IMR-90 (cell line): ENCODE measurements around the gene NEO1. TPM values are rescaled to one million over a fixed set of nuclear protein-coding genes. Genes with fewer than 3 reads are reported as not detected.

Source experiments
- ATAC-seq: fragments of 200-7000 bp; cut with Tn5 transposase; 2 replicates; pipeline ENCODE4 v1.9.1; 2020; ENCODE audit warnings: low read depth, mild to moderate bottlenecking, moderate library complexity
- BruUV-seq: library from RNA; stranded (reverse); fragments of 400-500 nt; replicated peaks from 2 replicates; lab custom pipeline; 2021; lab: Mats Ljungman, UMichigan
- CTCF ChIA-PET: fragments of 300-600 bp; formaldehyde crosslinking; extraction: SDS; loops from one replicate; lab custom pipeline; 2021; ENCODE audit warnings: antibody characterized with exemption; lab: Yijun Ruan, JAX
- POLR2A ChIA-PET: fragments of 300-600 bp; sonication (Branson Sonifier 250); formaldehyde crosslinking; loops from one replicate; lab custom pipeline; 2022; ENCODE audit warnings: antibody characterized with exemption; ENCODE audit not compliant: unreplicated experiment; lab: Charles Lee
- DNase-seq: peaks from one replicate; pipeline ENCODE4 v3.0.0; 2013
- H2AFZ ChIP-seq: replicated peaks from 2 replicates; pipeline ENCODE3; 2013; ENCODE audit warnings: low read length, mild to moderate bottlenecking; ENCODE audit not compliant: poor library complexity
- H2AK5ac ChIP-seq: 2 replicates; pipeline ENCODE4 v1.6.1; 2013; ENCODE audit warnings: low read depth, low read length, inconsistent platforms
- H2AK9ac ChIP-seq: replicated peaks from 2 replicates; pipeline ENCODE3; 2013; ENCODE audit warnings: mild to moderate bottlenecking, low read depth, low read length, moderate library complexity; ENCODE audit not compliant: poor library complexity
- H2BK120ac ChIP-seq: 2 replicates; pipeline ENCODE4 v1.6.1; 2013; ENCODE audit warnings: low read depth, low read length, inconsistent platforms
- H2BK15ac ChIP-seq: 3 replicates; pipeline ENCODE4 v1.6.1; 2013; ENCODE audit warnings: low read depth, low read length, inconsistent platforms
- H2BK20ac ChIP-seq: 2 replicates; pipeline ENCODE4 v1.6.1; 2013; ENCODE audit warnings: low read depth, mild to moderate bottlenecking, inconsistent platforms, low read length, moderate library complexity
- H2BK5ac ChIP-seq: 2 replicates; pipeline ENCODE4 v1.6.1; 2013; ENCODE audit warnings: mild to moderate bottlenecking, low read depth, low read length, inconsistent platforms; ENCODE audit not compliant: poor library complexity, severe bottlenecking
- H3K14ac ChIP-seq: replicated peaks from 2 replicates; pipeline ENCODE4 v1.6.1; 2013; ENCODE audit warnings: low read depth, low read length, inconsistent platforms
- H3K18ac ChIP-seq: 2 replicates; pipeline ENCODE4 v1.6.1; 2013; ENCODE audit warnings: low read depth, low read length, control low read depth
- H3K23ac ChIP-seq: 2 replicates; pipeline ENCODE4 v1.6.1; 2013; ENCODE audit warnings: low read depth, low read length, inconsistent platforms
- H3K27ac ChIP-seq: 2 replicates; pipeline ENCODE4 v1.5.1; 2013; ENCODE audit warnings: mild to moderate bottlenecking, control low read depth, low read length; ENCODE audit not compliant: insufficient read depth
- H3K27me3 ChIP-seq: 2 replicates; pipeline ENCODE4 v1.6.1; 2013; ENCODE audit warnings: low read length; ENCODE audit not compliant: control insufficient read depth, insufficient read depth
- H3K36me3 ChIP-seq: 2 replicates; pipeline ENCODE4 v1.6.1; 2013; ENCODE audit warnings: low read length, mixed read lengths; ENCODE audit not compliant: control insufficient read depth, insufficient read depth
- H3K4ac ChIP-seq: 2 replicates; pipeline ENCODE4 v1.6.1; 2013; ENCODE audit warnings: low read depth, low read length, inconsistent platforms
- H3K4me1 ChIP-seq: 2 replicates; pipeline ENCODE4 v1.6.1; 2013; ENCODE audit warnings: low read length, mixed read lengths; ENCODE audit not compliant: control insufficient read depth, insufficient read depth
- H3K4me2 ChIP-seq: 2 replicates; pipeline ENCODE4 v1.6.1; 2013; ENCODE audit warnings: low read depth, mild to moderate bottlenecking, control low read depth, low read length, moderate library complexity
- H3K4me3 ChIP-seq: 2 replicates; pipeline ENCODE4 v1.5.1; 2013; ENCODE audit warnings: low read depth, mild to moderate bottlenecking, control low read depth, low read length, moderate library complexity; ENCODE audit not compliant: insufficient read depth
- H3K56ac ChIP-seq: 2 replicates; pipeline ENCODE4 v1.6.1; 2013; ENCODE audit warnings: low read length, inconsistent platforms; ENCODE audit not compliant: insufficient read depth; ENCODE audit errors: extremely low read depth
- H3K79me1 ChIP-seq, 2 experiments: 2 replicates each; pipeline ENCODE4 v1.6.1; 2013; ENCODE audit warnings: low read length in 2 of 2, inconsistent platforms in 1 of 2, low read depth in 1 of 2
- H3K9ac ChIP-seq: 2 replicates; pipeline ENCODE4 v1.6.1; 2013; ENCODE audit warnings: low read depth, low read length, control low read depth
- H3K9me1 ChIP-seq: 2 replicates; pipeline ENCODE4 v1.6.1; 2013; ENCODE audit warnings: low read length, inconsistent platforms; ENCODE audit not compliant: insufficient read depth
- H3K9me3 ChIP-seq: 2 replicates; pipeline ENCODE4 v1.6.1; 2013; ENCODE audit warnings: low read length; ENCODE audit not compliant: control insufficient read depth, insufficient read depth
- H4K20me1 ChIP-seq: 2 replicates; pipeline ENCODE4 v1.6.1; 2013; ENCODE audit warnings: low read length, inconsistent platforms; ENCODE audit not compliant: insufficient read depth
- H4K5ac ChIP-seq: 2 replicates; pipeline ENCODE4 v1.6.1; 2013; ENCODE audit warnings: mild to moderate bottlenecking, low read depth, low read length, control low read depth
- H4K8ac ChIP-seq, 2 experiments: 2 replicates each; pipeline ENCODE4 v1.6.1; 2013; ENCODE audit warnings: low read depth in 2 of 2, low read length in 2 of 2, control low read depth in 1 of 2, inconsistent platforms in 1 of 2
- H4K91ac ChIP-seq: 2 replicates; pipeline ENCODE4 v1.6.1; 2013; ENCODE audit warnings: low read depth, low read length, inconsistent platforms; ENCODE audit not compliant: insufficient read depth
- BHLHE40 ChIP-seq: fragments of 150-350 bp; IDR thresholded peaks from 2 replicates; pipeline ENCODE4 v1.6.1; 2016; ENCODE audit warnings: mild to moderate bottlenecking, low read depth, low read length
- CTCF ChIP-seq: conservative IDR thresholded peaks from 2 replicates; pipeline ENCODE4 v1.5.1; 2012; ENCODE audit warnings: mild to moderate bottlenecking, low read depth, low read length, improper control_type of control experiment
- MAFK ChIP-seq: IDR thresholded peaks from 2 replicates; pipeline ENCODE4 v1.6.1; 2012; ENCODE audit warnings: low read depth, low read length, improper control_type of control experiment
- POLR2A ChIP-seq: IDR thresholded peaks from 2 replicates; pipeline ENCODE4 v1.6.1; 2012; ENCODE audit warnings: mild to moderate bottlenecking, low read depth, low read length
- RCOR1 ChIP-seq: IDR thresholded peaks from 2 replicates; pipeline ENCODE4 v1.6.1; 2012; ENCODE audit warnings: mild to moderate bottlenecking, low read length, improper control_type of control experiment; ENCODE audit not compliant: insufficient replicate concordance
- RFX5 ChIP-seq: IDR thresholded peaks from 2 replicates; pipeline ENCODE4 v1.8.0; 2012; ENCODE audit warnings: low read depth, mild to moderate bottlenecking, low read length, moderate library complexity
- SMC3 ChIP-seq: fragments of 150-350 bp; IDR thresholded peaks from 2 replicates; pipeline ENCODE4 v1.6.1; 2016; ENCODE audit warnings: low read depth, mild to moderate bottlenecking, antibody characterized with exemption, low read length, moderate library complexity
- WGBS, 2 experiments: methylation state at CpG; one replicate each; pipeline versions ENCODE4 v1.1.5 to v1.1.7; 2013; ENCODE audit warnings: missing lambda C conversion rate in 2 of 2; ENCODE audit not compliant: insufficient read length in 1 of 2; ENCODE audit errors: extremely low coverage in 2 of 2; 5-methylcytosine and 5-hydroxymethylcytosine counted together
- dilution Hi-C: fragments of 300-500 bp; cut with HindIII; formaldehyde crosslinking; loops from one replicate; pipeline ENCODE4 v1.14.3; 2018; ENCODE audit warnings: low sequenced_read_pairs; ENCODE audit not compliant: unreplicated experiment
- in situ Hi-C: fragments of 300-500 bp; cut with MboI; formaldehyde crosslinking; loops from 3 replicates; pipeline ENCODE4 v1.14.3; 2019; ENCODE audit warnings: low sequenced_read_pairs, inconsistent platforms, mixed read lengths
- intact Hi-C: fragments of 100-400 bp; cut with micrococcal nuclease; formaldehyde crosslinking; loops from 2 replicates; pipeline ENCODE4 v1.10.0; 2022
- polyA plus RNA-seq, 3 experiments: library from polyadenylated mRNA; depleted of rRNA; stranded (reverse); fragments of >200 nt; gene quantifications; 2 replicates each; pipeline ENCODE4 v1.2.3, GENCODE V29; 2012; ENCODE audit warnings: low replicate concordance in 1 of 3
- total RNA-seq: library from RNA; depleted of rRNA; stranded (reverse); fragments of >200 nt; gene quantifications from 2 replicates; pipeline ENCODE4 v1.2.3, GENCODE V29; 2012
- TF ChIP-seq, protein P1 (sequence below): fragments of 150-350 bp; IDR thresholded peaks from 2 replicates; pipeline ENCODE4 v1.6.1; 2016; ENCODE audit warnings: low read depth, mild to moderate bottlenecking, low read length, moderate library complexity, borderline replicate concordance

The NEO1 gene
- total and polyA plus RNA-seq, 2 of the 4 experiments (the other 2 are of a cell fraction) = 16.3 to 18.5 TPM

DNA sequence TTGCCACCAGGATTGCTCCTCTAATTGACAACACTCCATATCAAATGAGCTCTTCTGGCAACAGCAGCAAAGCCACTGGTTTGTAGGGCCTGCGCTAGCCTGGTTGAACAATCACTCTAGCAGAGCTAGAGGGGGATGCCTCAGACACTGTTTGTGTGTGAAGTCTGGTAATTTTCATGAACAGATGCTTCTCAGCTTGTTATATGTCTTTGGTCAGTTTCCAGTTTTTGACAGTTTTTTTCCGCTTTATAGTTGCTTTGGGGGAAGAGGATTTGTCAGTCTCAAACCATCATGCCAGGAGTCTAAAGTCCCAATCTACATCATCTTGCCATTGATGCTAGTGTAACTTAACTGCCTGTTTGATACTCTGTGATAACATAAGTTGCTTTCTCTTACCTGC lies 180.5 kb downstream of the NEO1 start:
- ChIA-PET CTCF (interaction anchor here (0.9 kb wide), 1 partner anchor 8 kb away, joined by 3 read pairs; no protein-coding TSS in a partner anchor), POLR2A (no interaction called here)
- Histone ChIP-seq H2BK15ac (peak overlapping the region; percentile 93), H2BK120ac (peak overlapping the region; percentile 98), H4K5ac (peak overlapping the region; percentile 90), H2BK5ac (peak overlapping the region; percentile 76), H3K9ac (no peak overlapping the region), H3K4me1 (peaks cover 15% of the 10 kb centered on the region), H3K27ac (peak overlapping the region; percentile 90), H3K4me2 (no peak overlapping the region; the same call in 1 of the 2 replicates), H3K4ac (peak overlapping the region; percentile 97), H3K18ac (peak overlapping the region; percentile 90), H3K27me3 (no peaks in the 10 kb centered on the region), H3K79me1 (peaks cover 0 to 7% of the 10 kb centered on the region in 2 experiments; a peak in 2 of 4 replicates), H4K8ac (peak overlapping the region; percentile 62 to 94; a peak in 3 of 4 replicates), H2BK20ac (peak overlapping the region; percentile 98), H4K20me1 (peaks cover 4% of the 10 kb centered on the region; the same call in 1 of the 2 replicates), H3K9me3 (no peaks in the 10 kb centered on the region), H3K23ac (peak overlapping the region; percentile 98), H3K36me3 (peaks cover 3% of the 10 kb centered on the region; the same call in 1 of the 2 replicates), H3K4me3 (no peak overlapping the region), H4K91ac (peak overlapping the region; percentile 96), H2AFZ (no peak overlapping the region), H3K14ac (peak overlapping the region; percentile 80), H3K9me1 (peaks cover 16% of the 10 kb centered on the region), H3K56ac (peak overlapping the region; percentile 74), H2AK9ac (peak overlapping the region; percentile 47), H2AK5ac (peak overlapping the region; percentile 97)
- ATAC-seq = no peak
- no peak for DNase-seq
- WGBS, 2 experiments = no CpG with 5 or more reads among the region's 2 CpGs
- in situ Hi-C loops = no loop called here
- intact Hi-C loops = loop anchor here (2.0 to 10.0 kb wide), 2 partner anchors 148 to 448 kb away; no protein-coding TSS in a partner anchor
- dilution Hi-C loops = no loop called here
- BruUV-seq = no TSS peak
- TF ChIP-seq BHLHE40 = no peak
- TF ChIP-seq, protein P1, sequence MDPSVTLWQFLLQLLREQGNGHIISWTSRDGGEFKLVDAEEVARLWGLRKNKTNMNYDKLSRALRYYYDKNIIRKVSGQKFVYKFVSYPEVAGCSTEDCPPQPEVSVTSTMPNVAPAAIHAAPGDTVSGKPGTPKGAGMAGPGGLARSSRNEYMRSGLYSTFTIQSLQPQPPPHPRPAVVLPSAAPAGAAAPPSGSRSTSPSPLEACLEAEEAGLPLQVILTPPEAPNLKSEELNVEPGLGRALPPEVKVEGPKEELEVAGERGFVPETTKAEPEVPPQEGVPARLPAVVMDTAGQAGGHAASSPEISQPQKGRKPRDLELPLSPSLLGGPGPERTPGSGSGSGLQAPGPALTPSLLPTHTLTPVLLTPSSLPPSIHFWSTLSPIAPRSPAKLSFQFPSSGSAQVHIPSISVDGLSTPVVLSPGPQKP = no peak
- TF ChIP-seq RFX5 = no peak
- no peak for TF ChIP-seq MAFK
- no peak for TF ChIP-seq POLR2A
- TF ChIP-seq RCOR1 = no peak
- TF ChIP-seq CTCF = no peak
- no peak for TF ChIP-seq SMC3
